NT2/D1 (cell line): ENCODE results near the gene CRAT.

ENCODE experiments used
- SUZ12 ChIP-seq: IDR thresholded peaks from 2 replicates; pipeline ENCODE4 v1.6.1; 2011; ENCODE audit not compliant: insufficient read length, insufficient read depth; ENCODE audit errors: extremely low read depth
- YY1 ChIP-seq: IDR thresholded peaks from 2 replicates; pipeline ENCODE4 v1.6.1; 2011; ENCODE audit not compliant: insufficient read length, insufficient read depth
- ZNF274 ChIP-seq: IDR thresholded peaks from 2 replicates; pipeline ENCODE4 v1.6.1; 2011; ENCODE audit warnings: mild to moderate bottlenecking, low read depth, low read length

GRCh38 chr9:129145316-129145715 lies 34.7 kb upstream of the CRAT start:
- TF ChIP-seq SUZ12 (no peak), YY1 (no peak), ZNF274 (no peak)
